Measurements from ENCODE around the gene SKIC8. TPM values are rescaled to one million over a fixed set of nuclear protein-coding genes. Genes with fewer than 3 reads are reported as not detected.

The SKIC8 gene
- total RNA-seq, 3 donors from 2014 or later (not counting 1 experiment from before 2014, with no cell fraction given) = 20.7 to 24.9 (median 21.4) TPM

DNA sequence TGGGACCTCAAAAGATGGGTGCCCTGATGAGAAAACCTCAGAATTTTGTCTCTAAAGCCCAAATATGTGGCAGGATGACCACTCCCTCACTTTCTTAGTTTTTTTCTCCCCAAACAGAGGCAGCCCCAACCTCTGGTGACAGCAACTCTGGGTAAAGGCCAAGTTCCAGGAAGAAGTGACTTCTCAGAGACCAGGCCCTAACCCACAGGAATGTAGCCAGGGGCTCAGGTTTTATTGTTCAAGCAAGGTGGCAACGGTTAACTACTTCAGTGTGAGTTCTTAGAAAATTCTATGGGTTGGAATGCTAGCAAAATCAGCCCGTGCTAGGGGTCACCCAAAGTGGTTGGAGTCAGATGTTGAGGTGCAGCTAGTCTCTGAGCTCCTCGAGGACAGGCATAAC, 40.2 kb downstream of the SKIC8 start:
- H3K9me3 Mint-ChIP-seq = no peaks in the 10 kb centered on the region
- no peak overlapping the region for H3K27ac ChIP-seq (ENCODE audit: low read length)
- peaks cover 0 to 13% of the 10 kb centered on the region in 2 donors for H3K27me3 Mint-ChIP-seq (ENCODE audit: low read depth in 2 of 2)
- H3K36me3 Mint-ChIP-seq = no peaks in the 10 kb centered on the region
- no peaks in the 10 kb centered on the region for H3K4me1 Mint-ChIP-seq
- H3K27ac Mint-ChIP-seq = no peak overlapping the region
- peaks cover 6% of the 10 kb centered on the region for H3K4me1 ChIP-seq (ENCODE audit: control insufficient read depth, insufficient read depth, low read length)
- intact Hi-C loops (cut with micrococcal nuclease) = no loop called here
- H3K4me3 Mint-ChIP-seq = no peak overlapping the region
- TF ChIP-seq, protein P1, sequence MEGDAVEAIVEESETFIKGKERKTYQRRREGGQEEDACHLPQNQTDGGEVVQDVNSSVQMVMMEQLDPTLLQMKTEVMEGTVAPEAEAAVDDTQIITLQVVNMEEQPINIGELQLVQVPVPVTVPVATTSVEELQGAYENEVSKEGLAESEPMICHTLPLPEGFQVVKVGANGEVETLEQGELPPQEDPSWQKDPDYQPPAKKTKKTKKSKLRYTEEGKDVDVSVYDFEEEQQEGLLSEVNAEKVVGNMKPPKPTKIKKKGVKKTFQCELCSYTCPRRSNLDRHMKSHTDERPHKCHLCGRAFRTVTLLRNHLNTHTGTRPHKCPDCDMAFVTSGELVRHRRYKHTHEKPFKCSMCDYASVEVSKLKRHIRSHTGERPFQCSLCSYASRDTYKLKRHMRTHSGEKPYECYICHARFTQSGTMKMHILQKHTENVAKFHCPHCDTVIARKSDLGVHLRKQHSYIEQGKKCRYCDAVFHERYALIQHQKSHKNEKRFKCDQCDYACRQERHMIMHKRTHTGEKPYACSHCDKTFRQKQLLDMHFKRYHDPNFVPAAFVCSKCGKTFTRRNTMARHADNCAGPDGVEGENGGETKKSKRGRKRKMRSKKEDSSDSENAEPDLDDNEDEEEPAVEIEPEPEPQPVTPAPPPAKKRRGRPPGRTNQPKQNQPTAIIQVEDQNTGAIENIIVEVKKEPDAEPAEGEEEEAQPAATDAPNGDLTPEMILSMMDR (IDR thresholded peaks at IDR 0.05) = no peak
- no peaks in the 10 kb centered on the region for H3K9me3 ChIP-seq (ENCODE audit: control insufficient read depth, insufficient read depth, low read length)
- H3K36me3 ChIP-seq (ENCODE audit: control insufficient read depth, insufficient read depth, low read length) = no peaks in the 10 kb centered on the region
- H3K4me3 ChIP-seq (ENCODE audit: low read length) = no peak overlapping the region
- ATAC-seq = no peak
- H3K27me3 ChIP-seq (ENCODE audit: control insufficient read depth, insufficient read depth, low read length) = no peaks in the 10 kb centered on the region
- DNase-seq = no peak
- 87% methylated on average over 3 of the region's 3 CpGs for WGBS (ENCODE audit: insufficient coverage)

DNA sequence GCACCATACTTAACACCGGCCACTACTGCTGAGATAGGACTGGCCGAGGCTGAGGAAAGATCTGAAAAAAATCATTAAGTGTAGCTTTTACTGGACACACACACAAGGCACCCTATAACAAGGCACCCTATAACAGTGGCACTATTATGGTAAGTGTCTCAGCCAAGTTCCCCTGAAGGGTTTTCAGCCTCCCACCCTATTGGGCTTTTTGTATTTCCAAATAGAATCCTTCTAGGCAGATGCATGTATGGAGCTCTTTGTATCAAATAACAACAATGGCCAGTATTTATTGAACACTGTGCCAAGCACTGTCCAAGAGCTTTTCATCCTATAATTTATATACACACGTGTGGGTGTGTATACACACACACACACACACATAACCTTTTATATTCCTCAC, 41.7 kb downstream of the SKIC8 start:
- Histone ChIP-seq H3K4me1 (ENCODE audit: control insufficient read depth, insufficient read depth, low read length) (no peaks in the 10 kb centered on the region), H3K9me3 (ENCODE audit: control insufficient read depth, insufficient read depth, low read length) (no peaks in the 10 kb centered on the region), H3K36me3 (ENCODE audit: control insufficient read depth, insufficient read depth, low read length) (no peaks in the 10 kb centered on the region), H3K4me3 (ENCODE audit: low read length) (no peak overlapping the region), H3K27ac (ENCODE audit: low read length) (no peak overlapping the region), H3K27me3 (ENCODE audit: control insufficient read depth, insufficient read depth, low read length) (no peaks in the 10 kb centered on the region)
- intact Hi-C loops (cut with micrococcal nuclease) = no loop called here
- H3K27ac Mint-ChIP-seq = no peak overlapping the region
- DNase-seq (no peak), ATAC-seq (no peak)
- no peaks in the 10 kb centered on the region for H3K36me3 Mint-ChIP-seq
- H3K27me3 Mint-ChIP-seq (ENCODE audit: low read depth in 2 of 2) = peaks cover 0 to 13% of the 10 kb centered on the region in 2 donors
- no peaks in the 10 kb centered on the region for H3K9me3 Mint-ChIP-seq
- 100% methylated on average over 2 of the region's 3 CpGs for WGBS (ENCODE audit: insufficient coverage)
- TF ChIP-seq, protein P1 (IDR thresholded peaks at IDR 0.05) = no peak
- H3K4me1 Mint-ChIP-seq = no peaks in the 10 kb centered on the region
- H3K4me3 Mint-ChIP-seq = no peak overlapping the region

DNA sequence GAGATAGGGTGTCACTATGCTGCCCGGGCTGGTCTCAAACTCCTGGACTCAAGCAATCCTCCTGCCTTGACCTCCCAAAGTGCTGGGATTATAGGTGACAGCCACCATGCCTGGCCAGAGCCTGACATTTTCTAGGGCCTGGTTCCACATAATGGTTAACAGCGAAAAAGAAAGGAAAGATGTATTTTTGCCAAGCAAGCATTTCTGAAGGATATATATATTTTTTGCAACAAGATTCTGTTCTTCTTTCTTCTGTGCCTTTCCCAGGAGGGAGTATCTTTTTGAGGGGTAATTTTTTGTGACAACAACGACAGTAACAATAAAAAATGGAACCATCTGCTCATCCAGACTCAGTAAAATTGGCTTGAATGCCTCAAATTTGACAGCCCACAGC, 43.4 kb downstream of the SKIC8 start:
- Mint-ChIP-seq H3K9me3 (no peaks in the 10 kb centered on the region), H3K36me3 (no peaks in the 10 kb centered on the region), H3K4me3 (no peak overlapping the region), H3K4me1 (no peaks in the 10 kb centered on the region), H3K27me3 (ENCODE audit: low read depth in 2 of 2) (peaks cover 0 to 13% of the 10 kb centered on the region in 2 donors), H3K27ac (no peak overlapping the region)
- TF ChIP-seq, protein P1 (IDR thresholded peaks at IDR 0.05) = no peak
- ATAC-seq (no peak), DNase-seq (no peak)
- intact Hi-C loops (cut with micrococcal nuclease) = no loop called here
- Histone ChIP-seq H3K27ac (ENCODE audit: low read length) (no peak overlapping the region), H3K9me3 (ENCODE audit: control insufficient read depth, insufficient read depth, low read length) (no peaks in the 10 kb centered on the region), H3K4me1 (ENCODE audit: control insufficient read depth, insufficient read depth, low read length) (no peaks in the 10 kb centered on the region), H3K27me3 (ENCODE audit: control insufficient read depth, insufficient read depth, low read length) (no peaks in the 10 kb centered on the region), H3K36me3 (ENCODE audit: control insufficient read depth, insufficient read depth, low read length) (no peaks in the 10 kb centered on the region), H3K4me3 (ENCODE audit: low read length) (no peak overlapping the region)
- 97% methylated on average over 3 of the region's 3 CpGs for WGBS (ENCODE audit: insufficient coverage)

DNA sequence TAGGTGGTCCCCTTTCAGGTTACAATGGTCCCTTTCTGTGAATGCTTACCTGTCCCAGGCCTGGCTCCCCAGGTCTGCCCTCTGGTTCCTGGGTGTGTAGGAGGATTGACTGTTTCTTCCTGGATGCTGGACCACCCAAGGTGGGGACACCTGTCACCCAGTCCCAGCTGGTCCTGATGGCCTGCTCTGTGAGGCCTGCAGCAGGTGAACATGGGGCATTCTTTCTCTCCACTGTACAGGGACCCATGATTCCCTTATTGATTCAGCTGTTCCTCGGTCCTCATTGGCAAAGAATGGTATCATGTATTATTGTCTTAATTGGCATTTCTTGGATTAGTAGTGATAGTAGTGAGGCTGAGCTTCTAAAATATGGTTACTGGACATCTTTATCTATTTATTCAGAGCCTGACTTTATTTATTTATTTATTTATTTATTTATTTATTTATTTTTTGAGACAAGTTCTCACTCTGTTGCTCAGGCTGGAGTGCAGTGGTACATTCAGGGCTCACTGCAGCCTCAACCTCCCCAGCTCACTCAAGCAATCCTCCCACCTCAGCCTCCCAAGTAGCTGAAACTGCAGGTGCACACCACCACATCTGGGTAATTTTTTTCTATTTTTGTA, 43.9 kb downstream of the SKIC8 start:
- no peak overlapping the region for H3K27ac Mint-ChIP-seq
- no peak for ATAC-seq
- H3K36me3 ChIP-seq (ENCODE audit: control insufficient read depth, insufficient read depth, low read length) = no peaks in the 10 kb centered on the region
- no peaks in the 10 kb centered on the region for H3K4me1 ChIP-seq (ENCODE audit: control insufficient read depth, insufficient read depth, low read length)
- no peak overlapping the region for H3K27ac ChIP-seq (ENCODE audit: low read length)
- intact Hi-C loops (cut with micrococcal nuclease) = no loop called here
- no peak for DNase-seq
- no peaks in the 10 kb centered on the region for H3K9me3 ChIP-seq (ENCODE audit: control insufficient read depth, insufficient read depth, low read length)
- 86% methylated on average over 1 of the region's 1 CpG for WGBS (ENCODE audit: insufficient coverage)
- no peaks in the 10 kb centered on the region for H3K9me3 Mint-ChIP-seq
- TF ChIP-seq, protein P1 (IDR thresholded peaks at IDR 0.05) = no peak
- H3K4me3 ChIP-seq (ENCODE audit: low read length) = no peak overlapping the region
- no peaks in the 10 kb centered on the region for H3K36me3 Mint-ChIP-seq
- H3K4me3 Mint-ChIP-seq = no peak overlapping the region
- peaks cover 0 to 13% of the 10 kb centered on the region in 2 donors for H3K27me3 Mint-ChIP-seq (ENCODE audit: low read depth in 2 of 2)
- H3K27me3 ChIP-seq (ENCODE audit: control insufficient read depth, insufficient read depth, low read length) = no peaks in the 10 kb centered on the region
- no peaks in the 10 kb centered on the region for H3K4me1 Mint-ChIP-seq
